ENCODE data around the gene ZBTB8B.

Gene ZBTB8B

GRCh38 chr1:32500387-32501209, 35.7 kb downstream of the ZBTB8B start:
- Histone ChIP-seq H3K4me1 (ENCODE audit: insufficient read depth, low read length) (peaks cover 3% of the 10 kb centered on the region), H2AFZ (ENCODE audit: low read depth, low read length) (peak overlapping the region; percentile 59), H3K36me3 (ENCODE audit: insufficient read depth, low read length) (no peaks in the 10 kb centered on the region), H3K27me3 (ENCODE audit: insufficient read depth, low read length) (no peaks in the 10 kb centered on the region), H3K9me3 (ENCODE audit: low read length) (no peaks in the 10 kb centered on the region), H3K4me3 (ENCODE audit: low read length) (peak overlapping the region; percentile 49)

- H3K27me3 ChIP-seq (ENCODE audit: insufficient read depth, low read length): no peaks in the 10 kb centered on the region
- peaks cover 3% of the 10 kb centered on the region for H3K4me1 ChIP-seq (ENCODE audit: insufficient read depth, low read length)
- no peaks in the 10 kb centered on the region for H3K36me3 ChIP-seq (ENCODE audit: insufficient read depth, low read length)
- no peak overlapping the region for H2AFZ ChIP-seq (ENCODE audit: low read depth, low read length)
- no peaks in the 10 kb centered on the region for H3K9me3 ChIP-seq (ENCODE audit: low read length)
- H3K4me3 ChIP-seq (ENCODE audit: low read length): no peak overlapping the region
Measured at GRCh38 chr1:32501865-32502264, 37.0 kb downstream of the ZBTB8B start.

- no peaks in the 10 kb centered on the region for H3K9me3 ChIP-seq (ENCODE audit: low read length)
- no peaks in the 10 kb centered on the region for H3K27me3 ChIP-seq (ENCODE audit: insufficient read depth, low read length)
- no peak overlapping the region for H3K4me3 ChIP-seq (ENCODE audit: low read length)
- H3K36me3 ChIP-seq (ENCODE audit: insufficient read depth, low read length): no peaks in the 10 kb centered on the region
- H2AFZ ChIP-seq (ENCODE audit: low read depth, low read length): no peak overlapping the region
- H3K4me1 ChIP-seq (ENCODE audit: insufficient read depth, low read length): peaks cover 3% of the 10 kb centered on the region
Measured at GRCh38 chr1:32503153-32503552, 38.3 kb downstream of the ZBTB8B start.

GRCh38 chr1:32507021-32507420, 42.1 kb downstream of the ZBTB8B start:
- H3K36me3 ChIP-seq (ENCODE audit: insufficient read depth, low read length): no peaks in the 10 kb centered on the region
- no peak overlapping the region for H3K4me3 ChIP-seq (ENCODE audit: low read length)
- no peak overlapping the region for H2AFZ ChIP-seq (ENCODE audit: low read depth, low read length)
- no peaks in the 10 kb centered on the region for H3K27me3 ChIP-seq (ENCODE audit: insufficient read depth, low read length)
- no peaks in the 10 kb centered on the region for H3K9me3 ChIP-seq (ENCODE audit: low read length)
- H3K4me1 ChIP-seq (ENCODE audit: insufficient read depth, low read length): no peaks in the 10 kb centered on the region

GRCh38 chr1:32508761-32509160, 43.9 kb downstream of the ZBTB8B start:
- no peaks in the 10 kb centered on the region for H3K27me3 ChIP-seq (ENCODE audit: insufficient read depth, low read length)
- no peaks in the 10 kb centered on the region for H3K9me3 ChIP-seq (ENCODE audit: low read length)
- no peak overlapping the region for H3K4me3 ChIP-seq (ENCODE audit: low read length)
- no peak overlapping the region for H2AFZ ChIP-seq (ENCODE audit: low read depth, low read length)
- no peaks in the 10 kb centered on the region for H3K36me3 ChIP-seq (ENCODE audit: insufficient read depth, low read length)
- H3K4me1 ChIP-seq (ENCODE audit: insufficient read depth, low read length): no peaks in the 10 kb centered on the region

- Histone ChIP-seq H3K9me3 (ENCODE audit: low read length) (no peaks in the 10 kb centered on the region), H3K4me3 (ENCODE audit: low read length) (no peak overlapping the region), H3K4me1 (ENCODE audit: insufficient read depth, low read length) (no peaks in the 10 kb centered on the region), H3K36me3 (ENCODE audit: insufficient read depth, low read length) (no peaks in the 10 kb centered on the region), H3K27me3 (ENCODE audit: insufficient read depth, low read length) (no peaks in the 10 kb centered on the region), H2AFZ (ENCODE audit: low read depth, low read length) (no peak overlapping the region)
Measured at GRCh38 chr1:32509939-32510338, 45.1 kb downstream of the ZBTB8B start.
